Effector memory CD4-positive, alpha-beta T cell (primary cell): ENCODE measurements around the gene UBE4B.

ENCODE experiments used
- DNase-seq, 3 donors: peaks; one replicate each; pipeline ENCODE4 v3.0.0-alpha.2; 2020
- H3K27ac ChIP-seq: 2 replicates; pipeline ENCODE4 v1.7.0; 2013; ENCODE audit warnings: mild to moderate bottlenecking, low read length, moderate library complexity; ENCODE audit not compliant: insufficient read depth, poor library complexity, severe bottlenecking
- H3K27me3 ChIP-seq: replicated peaks from 2 replicates; pipeline ENCODE4 v1.7.0; 2013; ENCODE audit warnings: mild to moderate bottlenecking, low read length; ENCODE audit not compliant: insufficient read depth, control insufficient read depth, poor library complexity, severe bottlenecking
- H3K36me3 ChIP-seq: 2 replicates; pipeline ENCODE4 v1.7.0; 2013; ENCODE audit warnings: mild to moderate bottlenecking, low read length, moderate library complexity; ENCODE audit not compliant: control insufficient read depth, insufficient read depth
- H3K4me1 ChIP-seq: 2 replicates; pipeline ENCODE4 v1.7.0; 2013; ENCODE audit warnings: low read length, mild to moderate bottlenecking; ENCODE audit not compliant: control insufficient read depth, insufficient read depth, poor library complexity, severe bottlenecking
- H3K4me3 ChIP-seq: 2 replicates; pipeline ENCODE4 v1.7.0; 2013; ENCODE audit warnings: low read length, low read depth, mild to moderate bottlenecking; ENCODE audit not compliant: insufficient read depth, poor library complexity, severe bottlenecking
- H3K9me3 ChIP-seq: 2 replicates; pipeline ENCODE4 v1.7.0; 2013; ENCODE audit warnings: mild to moderate bottlenecking, low read length, moderate library complexity; ENCODE audit not compliant: control insufficient read depth

UBE4B gene

DNA sequence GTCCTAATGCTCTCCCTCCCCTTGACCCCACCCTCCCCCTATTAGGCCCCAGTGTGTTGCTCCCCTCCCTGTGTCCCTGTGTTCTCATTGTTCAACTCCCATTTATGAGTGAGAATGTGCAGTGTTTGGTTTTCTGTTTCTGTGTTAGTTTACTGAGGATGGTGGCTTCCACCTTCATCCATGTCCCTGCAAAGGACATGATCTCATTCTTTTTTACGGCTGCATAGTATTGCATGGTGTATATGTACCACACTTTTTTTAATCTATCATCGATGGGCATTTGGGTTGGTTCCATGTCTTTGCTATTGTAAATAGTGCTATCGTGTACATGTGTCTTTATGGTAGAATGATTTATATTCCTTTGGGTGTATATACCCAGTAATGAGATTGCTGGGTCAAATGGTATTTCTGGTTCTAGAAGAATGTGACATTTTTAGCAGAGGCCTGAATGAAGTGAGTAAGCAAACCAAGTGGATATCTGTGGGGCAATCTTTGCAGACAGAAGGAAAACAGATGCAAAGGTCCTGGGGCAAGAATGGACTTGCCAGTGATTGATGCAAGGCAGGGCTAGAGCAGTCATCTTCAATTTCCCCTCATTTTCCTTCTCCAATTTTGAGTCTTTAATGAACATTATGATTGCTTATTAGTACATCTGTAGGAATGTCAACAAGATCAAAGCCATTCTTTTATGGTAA, 50.2 kb downstream of the UBE4B start:
- no peaks in the 10 kb centered on the region for H3K36me3 ChIP-seq
- H3K4me3 ChIP-seq: no peak overlapping the region
- no peak overlapping the region for H3K27ac ChIP-seq
- H3K27me3 ChIP-seq: no peaks in the 10 kb centered on the region
- no peaks in the 10 kb centered on the region for H3K9me3 ChIP-seq
- no peaks in the 10 kb centered on the region for H3K4me1 ChIP-seq
- DNase-seq: no peak

DNA sequence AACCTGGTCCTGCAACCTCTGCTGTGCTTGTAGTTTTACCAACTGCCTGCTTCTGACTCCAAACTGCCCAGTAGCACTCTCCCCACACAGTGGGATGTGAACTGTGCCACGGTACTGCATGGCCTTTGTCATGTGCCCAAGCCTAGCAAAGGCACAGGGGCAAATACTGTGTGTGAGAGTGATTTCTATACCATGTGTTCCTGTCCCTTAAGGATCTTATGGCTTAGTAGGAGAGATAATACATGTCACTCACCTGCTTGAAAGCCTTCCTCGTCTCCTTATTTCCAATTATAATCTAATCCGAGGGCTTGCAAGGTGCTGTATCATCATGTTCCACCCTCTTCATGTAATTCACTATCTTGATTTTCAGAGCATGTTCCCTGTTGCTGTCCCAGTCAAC, 51.3 kb downstream of the UBE4B start:
- no peaks in the 10 kb centered on the region for H3K36me3 ChIP-seq
- H3K4me1 ChIP-seq: no peaks in the 10 kb centered on the region
- H3K4me3 ChIP-seq: no peak overlapping the region
- H3K27me3 ChIP-seq: no peaks in the 10 kb centered on the region
- no peaks in the 10 kb centered on the region for H3K9me3 ChIP-seq
- no peak overlapping the region for H3K27ac ChIP-seq
- DNase-seq: no peak

DNA sequence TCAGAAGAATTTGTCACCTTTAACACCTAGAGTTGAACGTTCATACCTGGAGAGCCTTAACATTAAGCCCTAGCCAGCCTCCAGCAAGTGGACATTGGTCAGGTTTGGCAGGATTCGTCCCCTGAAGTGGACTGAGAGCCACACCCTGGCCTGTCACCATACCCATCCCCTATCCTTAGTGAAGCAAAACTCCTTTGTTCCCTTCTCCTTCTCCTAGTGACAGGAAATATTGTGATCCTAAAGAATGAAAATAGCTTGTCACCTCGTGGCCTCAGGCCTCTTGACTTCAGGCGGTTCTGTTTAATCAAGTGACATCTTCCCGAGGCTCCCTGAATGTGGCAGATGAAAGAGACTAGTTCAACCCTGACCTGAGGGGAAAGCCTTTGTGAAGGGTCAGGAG, 52.3 kb downstream of the UBE4B start:
- Histone ChIP-seq H3K27me3 (no peaks in the 10 kb centered on the region), H3K27ac (no peak overlapping the region)

DNA sequence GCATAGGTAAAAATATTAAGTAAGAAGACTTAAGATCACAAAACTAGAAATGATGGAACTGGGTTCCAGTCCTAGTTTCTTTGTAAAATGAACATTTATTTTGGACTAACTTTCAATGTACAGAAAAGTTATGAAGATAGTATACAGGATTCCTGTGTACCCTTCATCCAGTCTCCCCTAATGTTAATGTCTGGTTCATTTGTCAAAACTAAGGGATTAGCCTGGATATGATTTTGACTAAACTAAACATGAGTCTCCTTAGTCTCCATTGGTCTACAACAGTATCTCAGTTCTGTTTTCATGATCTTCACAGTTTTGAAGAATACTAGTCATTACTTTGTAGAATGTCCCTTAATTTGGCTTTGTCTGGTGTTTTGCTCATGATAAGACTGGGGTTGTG, 54.5 kb downstream of the UBE4B start:
- no peaks in the 10 kb centered on the region for H3K4me1 ChIP-seq
- no peak overlapping the region for H3K27ac ChIP-seq
- H3K36me3 ChIP-seq: no peaks in the 10 kb centered on the region
- H3K27me3 ChIP-seq: no peaks in the 10 kb centered on the region
- H3K4me3 ChIP-seq: no peak overlapping the region
- H3K9me3 ChIP-seq: no peaks in the 10 kb centered on the region
- no peak for DNase-seq

More for the DNA sequence above, 52.3 kb downstream of the UBE4B start:
- DNase-seq: no peak
- no peak overlapping the region for H3K4me3 ChIP-seq
- H3K4me1 ChIP-seq: no peaks in the 10 kb centered on the region
- H3K9me3 ChIP-seq: no peaks in the 10 kb centered on the region
- H3K36me3 ChIP-seq: no peaks in the 10 kb centered on the region

DNA sequence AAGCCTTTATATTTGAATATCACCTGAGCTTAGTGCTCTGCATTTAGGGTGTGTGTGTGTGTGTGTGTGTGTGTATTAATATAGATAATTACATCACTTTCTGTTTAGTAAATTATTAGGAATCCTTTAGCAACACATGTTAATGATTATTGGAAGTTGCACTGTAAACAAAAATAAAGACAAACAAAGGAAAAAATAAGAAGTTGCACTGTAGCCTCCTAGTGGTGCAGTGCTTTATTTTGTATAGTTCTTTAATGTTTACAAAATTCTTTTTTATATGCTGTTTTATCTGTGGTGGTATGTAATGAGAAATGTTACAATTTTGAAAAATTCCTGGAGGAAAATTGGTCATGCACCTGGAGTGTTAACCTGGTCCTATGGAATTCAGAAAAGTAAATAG, 69.2 kb downstream of the UBE4B start:
- no peaks in the 10 kb centered on the region for H3K4me1 ChIP-seq
- H3K9me3 ChIP-seq: no peaks in the 10 kb centered on the region
- no peak overlapping the region for H3K27ac ChIP-seq
- DNase-seq: no peak
- peaks cover 41% of the 10 kb centered on the region for H3K36me3 ChIP-seq
- H3K27me3 ChIP-seq: no peaks in the 10 kb centered on the region
- no peak overlapping the region for H3K4me3 ChIP-seq

DNA sequence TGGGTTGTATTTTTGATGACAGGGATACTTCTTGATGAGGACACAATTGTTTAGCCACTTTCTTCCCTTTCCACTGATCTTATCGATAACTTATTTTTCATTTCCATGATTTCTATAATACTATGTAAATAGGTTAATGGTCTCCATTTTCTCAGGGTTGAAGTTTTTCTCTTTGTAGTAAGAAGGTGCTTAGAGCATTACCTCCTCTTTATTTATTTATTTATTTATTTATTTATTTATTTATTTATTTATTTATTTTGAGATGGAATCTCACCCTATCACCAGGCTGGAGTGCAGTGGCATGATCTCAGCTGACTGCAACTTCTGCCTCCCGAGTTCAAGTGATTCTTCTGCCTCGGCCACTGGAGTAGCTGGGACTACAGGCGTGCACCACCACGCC, 70.4 kb downstream of the UBE4B start:
- no peak overlapping the region for H3K27ac ChIP-seq
- peaks cover 47% of the 10 kb centered on the region for H3K36me3 ChIP-seq
- H3K9me3 ChIP-seq: no peaks in the 10 kb centered on the region
- H3K27me3 ChIP-seq: no peaks in the 10 kb centered on the region
- no peak for DNase-seq
- H3K4me3 ChIP-seq: no peak overlapping the region
- no peaks in the 10 kb centered on the region for H3K4me1 ChIP-seq

DNA sequence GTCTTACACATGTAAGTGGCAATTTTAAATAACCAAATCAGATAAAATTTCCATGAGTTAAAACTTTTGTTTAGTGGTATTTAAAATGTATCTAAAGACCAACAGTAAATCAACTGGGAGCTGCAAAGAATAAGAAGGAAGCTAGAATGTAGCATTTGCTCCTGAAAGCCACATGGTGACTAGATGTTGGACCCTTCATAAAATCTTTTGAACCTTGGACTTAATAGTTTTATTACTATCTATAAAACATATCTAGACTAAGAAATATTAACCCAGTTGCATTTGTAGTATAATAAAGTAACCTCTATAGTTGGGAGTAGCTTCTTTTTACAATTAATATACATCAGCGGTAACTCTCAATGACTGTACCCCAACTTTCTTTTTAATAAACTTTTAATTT, 72.1 kb downstream of the UBE4B start:
- peaks cover 46% of the 10 kb centered on the region for H3K36me3 ChIP-seq
- no peak overlapping the region for H3K27ac ChIP-seq
- DNase-seq: no peak
- H3K27me3 ChIP-seq: no peaks in the 10 kb centered on the region
- no peaks in the 10 kb centered on the region for H3K9me3 ChIP-seq
- no peaks in the 10 kb centered on the region for H3K4me1 ChIP-seq
- H3K4me3 ChIP-seq: no peak overlapping the region

DNA sequence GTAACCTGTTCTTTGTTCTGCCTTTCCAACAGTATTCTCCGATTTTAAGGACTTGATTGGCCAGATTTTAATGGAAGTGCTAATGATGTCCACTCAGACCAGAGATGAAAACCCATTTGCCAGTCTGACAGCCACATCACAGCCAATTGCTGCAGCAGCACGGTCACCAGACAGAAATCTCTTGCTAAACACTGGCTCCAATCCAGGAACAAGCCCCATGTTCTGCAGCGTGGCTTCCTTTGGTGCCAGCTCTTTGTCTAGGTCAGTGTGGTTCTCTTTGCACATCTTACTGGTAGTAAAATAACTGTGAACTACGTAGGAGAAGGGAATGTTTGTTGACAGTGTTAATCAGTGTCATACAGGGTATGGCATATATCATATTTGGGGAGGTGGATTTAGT, 72.7 kb downstream of the UBE4B start:
- DNase-seq: no peak
- no peak overlapping the region for H3K4me3 ChIP-seq
- H3K36me3 ChIP-seq: peaks cover 48% of the 10 kb centered on the region
- H3K27me3 ChIP-seq: no peaks in the 10 kb centered on the region
- no peaks in the 10 kb centered on the region for H3K4me1 ChIP-seq
- H3K9me3 ChIP-seq: no peaks in the 10 kb centered on the region
- no peak overlapping the region for H3K27ac ChIP-seq

DNA sequence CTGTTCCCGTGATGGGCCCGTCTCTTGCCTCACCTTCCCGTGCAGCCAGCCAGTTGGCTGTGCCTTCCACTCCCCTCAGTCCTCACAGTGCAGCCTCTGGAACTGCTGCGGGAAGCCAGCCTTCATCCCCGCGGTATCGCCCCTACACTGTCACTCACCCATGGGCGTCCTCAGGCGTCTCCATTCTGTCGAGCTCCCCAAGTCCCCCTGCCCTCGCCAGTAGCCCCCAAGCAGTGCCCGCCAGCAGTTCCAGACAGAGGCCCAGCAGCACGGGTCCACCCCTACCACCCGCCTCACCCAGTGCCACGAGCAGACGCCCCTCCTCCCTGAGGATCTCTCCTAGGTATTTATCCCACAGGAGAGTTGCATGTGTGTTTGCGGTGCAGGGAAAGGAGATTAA, 73.5 kb downstream of the UBE4B start:
- Histone ChIP-seq H3K9me3 (no peaks in the 10 kb centered on the region), H3K27ac (no peak overlapping the region), H3K4me1 (no peaks in the 10 kb centered on the region), H3K4me3 (no peak overlapping the region), H3K27me3 (no peaks in the 10 kb centered on the region), H3K36me3 (peaks cover 50% of the 10 kb centered on the region)
- DNase-seq: no peak

DNA sequence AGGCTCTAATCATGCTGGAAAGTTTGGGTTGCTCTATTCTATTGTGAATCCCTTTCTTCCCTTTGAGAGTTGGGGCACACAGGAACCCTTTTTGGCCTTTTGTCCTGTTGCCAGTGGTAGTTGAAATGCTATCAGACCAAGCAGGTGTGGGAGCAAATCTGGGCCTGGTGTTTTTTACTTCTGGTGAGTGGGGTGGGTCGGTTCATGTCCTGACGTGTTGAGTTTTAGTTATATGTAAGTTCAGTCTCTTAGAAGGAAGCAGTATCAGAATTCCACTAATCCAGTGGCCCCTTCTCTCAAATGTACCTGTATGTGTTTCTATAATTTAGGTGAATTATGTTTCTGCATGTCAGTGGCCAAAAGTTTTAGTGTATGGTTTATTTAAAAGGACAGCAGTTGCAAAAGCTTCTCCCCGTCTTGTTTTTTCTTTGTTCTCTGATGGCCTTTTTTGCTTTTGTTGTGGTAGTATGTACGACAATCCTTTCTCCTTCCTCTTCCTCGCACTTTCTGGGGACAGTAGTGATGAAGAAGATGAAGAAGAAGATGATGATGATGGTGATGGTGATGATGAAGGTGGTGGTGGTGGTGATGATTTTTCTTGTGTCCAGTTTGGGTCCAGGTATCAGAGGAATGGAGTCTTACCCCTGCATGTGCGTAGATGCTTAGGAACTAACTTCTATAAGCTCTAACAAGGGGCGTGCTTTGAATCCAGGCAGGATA, 74.2 kb downstream of the UBE4B start:
- Histone ChIP-seq H3K4me3 (no peak overlapping the region), H3K27ac (no peak overlapping the region), H3K4me1 (no peaks in the 10 kb centered on the region), H3K36me3 (peaks cover 45% of the 10 kb centered on the region), H3K27me3 (no peaks in the 10 kb centered on the region), H3K9me3 (no peaks in the 10 kb centered on the region)
- no peak for DNase-seq
